Naive thymus-derived CD4-positive, alpha-beta T cell (primary cell): ENCODE data around the gene SLC6A12. TPM values are rescaled to one million over a fixed set of nuclear protein-coding genes. Genes with fewer than 3 reads are reported as not detected.

ENCODE experiments used
- ATAC-seq: fragments of 150-1000 bp; cut with Tn5 transposase; 2 replicates; pipeline ENCODE4 v1.10.0; 2021; ENCODE audit warnings: mild to moderate bottlenecking, moderate library complexity
- CTCF ChIA-PET: fragments of 350-600 bp; sonication (Branson Sonifier 250); formaldehyde crosslinking; loops from one replicate; lab custom pipeline; 2021; ENCODE audit warnings: antibody characterized with exemption; lab: Charles Lee
- POLR2A ChIA-PET: fragments of 350-600 bp; sonication (Branson Sonifier 250); formaldehyde crosslinking; loops from one replicate; lab custom pipeline; 2021; ENCODE audit warnings: antibody characterized with exemption, inconsistent platforms; lab: Charles Lee
- DNase-seq, 9 donors: peaks; one replicate each; pipeline versions ENCODE4 v3.0.0 to v3.0.0-alpha.2; 2020 to 2022; ENCODE audit warnings: mixed read lengths in 1 of 9
- H3K27ac ChIP-seq: one replicate; pipeline ENCODE4 v1.7.0; 2013; ENCODE audit warnings: mild to moderate bottlenecking, low read depth, low read length, moderate library complexity
- H3K27me3 ChIP-seq, 2 donors: one replicate each; pipeline ENCODE4 v1.7.0; 2013; ENCODE audit warnings: low read length in 2 of 2, mild to moderate bottlenecking in 2 of 2, moderate library complexity in 2 of 2; ENCODE audit not compliant: control insufficient read depth in 2 of 2, insufficient read depth in 2 of 2
- H3K36me3 ChIP-seq, 3 experiments: 1 replicate in 2 of 3; 2 replicates in 1 of 3; pipeline ENCODE4 v1.7.0; 2013; ENCODE audit warnings: low read length in 3 of 3, mild to moderate bottlenecking in 3 of 3, moderate library complexity in 1 of 3; ENCODE audit not compliant: insufficient read depth in 3 of 3, control insufficient read depth in 2 of 3
- H3K4me1 ChIP-seq, 2 donors: one replicate each; pipeline ENCODE4 v1.7.0; 2013; ENCODE audit warnings: low read length in 2 of 2, mild to moderate bottlenecking in 2 of 2, moderate library complexity in 1 of 2; ENCODE audit not compliant: control insufficient read depth in 2 of 2, insufficient read depth in 2 of 2
- H3K4me3 ChIP-seq: 2 replicates; pipeline ENCODE4 v1.7.0; 2013; ENCODE audit warnings: mild to moderate bottlenecking, low read length
- H3K9me3 ChIP-seq, 3 experiments: 1 replicate in 2 of 3; 2 replicates in 1 of 3; pipeline ENCODE4 v1.7.0; 2013; ENCODE audit warnings: low read length in 3 of 3; ENCODE audit not compliant: control insufficient read depth in 2 of 3
- H3K27ac Mint-ChIP-seq, 9 donors: one replicate each; pipeline ENCODE4 v1.8.0; 2020 to 2022; ENCODE audit warnings: mixed read lengths in 9 of 9, mild to moderate bottlenecking in 8 of 9, moderate library complexity in 5 of 9, inconsistent platforms in 2 of 9
- H3K27me3 Mint-ChIP-seq, 5 donors: one replicate each; pipeline ENCODE4 v1.8.0; 2021 to 2022; ENCODE audit warnings: mixed read lengths in 5 of 5, mild to moderate bottlenecking in 1 of 5
- H3K36me3 Mint-ChIP-seq, 5 donors: one replicate each; pipeline ENCODE4 v1.8.0; 2020 to 2022; ENCODE audit warnings: mixed read lengths in 5 of 5, mild to moderate bottlenecking in 3 of 5, inconsistent platforms in 1 of 5
- H3K4me1 Mint-ChIP-seq, 7 donors: one replicate each; pipeline ENCODE4 v1.8.0; 2020 to 2022; ENCODE audit warnings: mixed read lengths in 7 of 7, mild to moderate bottlenecking in 3 of 7, inconsistent platforms in 1 of 7
- H3K4me3 Mint-ChIP-seq, 10 donors: one replicate each; pipeline ENCODE4 v1.8.0; 2020 to 2022; ENCODE audit warnings: mild to moderate bottlenecking in 10 of 10, mixed read lengths in 10 of 10, moderate library complexity in 6 of 10, inconsistent platforms in 2 of 10
- H3K9me3 Mint-ChIP-seq, 11 donors: one replicate each; pipeline ENCODE4 v1.8.0; 2020 to 2022; ENCODE audit warnings: mixed read lengths in 11 of 11, mild to moderate bottlenecking in 4 of 11, inconsistent platforms in 1 of 11, moderate library complexity in 1 of 11
- intact Hi-C, 2 donors: fragments of 100-400 bp; cut with micrococcal nuclease; formaldehyde crosslinking; loops; one replicate each; pipeline ENCODE4 v1.15.1; 2023
- polyA plus RNA-seq, 2 donors: library from polyadenylated mRNA; unstranded; fragments of 300-500 nt; fragmentation: Illumina TruSeq; gene quantifications; one replicate each; pipeline ENCODE4 v1.2.3, GENCODE V29; 2021
- total RNA-seq, 6 experiments: library from RNA in 5 of 6; stranded (reverse) in 5 of 6; gene quantifications; 1 replicate in 5 of 6; 2 replicates in 1 of 6; pipeline ENCODE4 v1.2.3 and lab custom pipeline; 2021 to 2026

Gene SLC6A12
- total and polyA plus RNA-seq, 7 experiments from 2014 or later, result 0.30 to 4.2 TPM; not detected in 5

DNA sequence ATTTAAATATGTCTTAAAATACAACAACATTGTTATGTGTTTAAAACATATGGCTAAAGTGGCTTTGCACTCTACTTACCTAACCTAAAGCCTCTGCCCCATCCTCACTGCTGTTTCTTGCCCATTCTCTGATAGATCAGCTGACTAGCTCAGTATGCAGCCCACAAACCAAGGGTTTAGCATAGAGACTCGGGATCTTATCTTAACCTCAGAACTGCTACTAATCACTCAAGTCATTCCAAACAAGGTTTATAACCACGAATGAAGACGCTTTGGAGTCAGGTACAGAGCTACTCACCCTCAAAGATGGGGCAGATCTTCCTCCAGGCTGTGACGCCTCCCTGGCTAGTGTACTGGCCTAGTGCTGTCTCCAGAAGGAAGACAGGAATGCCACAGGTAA, 29.4 kb upstream of the SLC6A12 start:
- H3K9me3 Mint-ChIP-seq, result peaks cover 3 to 35% (median 16%) of the 10 kb centered on the region in 11 donors
- ATAC-seq, result no peak
- peaks cover 2 to 39% (median 31%) of the 10 kb centered on the region in 5 donors for H3K27me3 Mint-ChIP-seq
- Histone ChIP-seq H3K27ac (no peak overlapping the region), H3K27me3 (no peaks in the 10 kb centered on the region), H3K4me1 (no peaks in the 10 kb centered on the region), H3K36me3 (no peaks in the 10 kb centered on the region), H3K4me3 (no peak overlapping the region), H3K9me3 (peaks cover 0 to 12% (median 0%) of the 10 kb centered on the region in 3 experiments)
- H3K36me3 Mint-ChIP-seq, result peaks cover 0 to 11% (median 3%) of the 10 kb centered on the region in 5 donors
- H3K4me1 Mint-ChIP-seq, result no peaks in the 10 kb centered on the region
- no peak overlapping the region for H3K27ac Mint-ChIP-seq
- no peak overlapping the region for H3K4me3 Mint-ChIP-seq
- no peak for DNase-seq
- ChIA-PET CTCF (no interaction called here), POLR2A (no interaction called here)
- intact Hi-C loops, result no loop called here

DNA sequence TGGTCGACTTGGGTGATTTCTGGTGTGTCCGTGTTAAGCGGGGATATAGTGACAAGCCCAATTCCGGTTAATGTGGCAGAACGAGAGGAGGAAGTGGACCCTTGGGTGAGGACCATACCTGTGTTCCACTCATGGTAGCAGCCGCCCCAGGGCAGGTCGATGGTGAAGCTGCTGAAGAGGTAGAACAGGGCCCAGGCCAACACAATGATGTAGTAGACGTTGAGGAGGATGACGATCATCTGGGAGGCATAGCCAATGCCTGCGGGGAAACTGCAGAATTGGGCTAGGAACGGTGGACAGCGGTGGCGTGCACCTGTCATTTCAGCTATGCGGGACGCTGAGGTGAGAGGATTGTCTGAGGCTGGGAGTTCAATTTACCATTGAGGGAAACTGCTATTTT, 28.5 kb upstream of the SLC6A12 start:
- H3K4me1 Mint-ChIP-seq, result no peaks in the 10 kb centered on the region
- DNase-seq (no peak), ATAC-seq (no peak)

DNA sequence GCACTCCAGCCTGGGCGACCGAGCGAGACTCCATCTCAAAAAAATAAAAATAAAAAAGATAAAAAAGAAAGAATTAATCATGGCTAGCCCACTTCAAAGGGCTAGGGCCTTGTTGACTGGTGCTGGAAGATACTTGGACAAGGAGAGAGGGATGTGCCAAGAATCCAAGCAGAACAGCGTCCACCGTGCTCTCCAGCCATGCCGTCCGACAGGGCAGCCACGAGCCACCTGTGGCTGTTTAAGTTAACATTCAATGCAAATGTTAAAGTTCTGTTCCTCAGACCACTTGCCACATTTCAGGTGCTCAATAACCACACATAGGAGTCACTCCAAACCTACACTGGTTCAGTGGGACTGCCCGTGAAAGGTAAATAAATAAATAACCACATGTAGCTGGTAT, 27.3 kb upstream of the SLC6A12 start:
- CTCF ChIA-PET, result no interaction called here
- H3K27me3 Mint-ChIP-seq, result peaks cover 0 to 34% (median 25%) of the 10 kb centered on the region in 5 donors
- ATAC-seq, result no peak

More for the DNA sequence above, 28.5 kb upstream of the SLC6A12 start:
- Mint-ChIP-seq H3K9me3 (peaks cover 3 to 35% (median 11%) of the 10 kb centered on the region in 11 donors), H3K36me3 (peaks cover 0 to 7% (median 3%) of the 10 kb centered on the region in 5 donors), H3K27ac (no peak overlapping the region), H3K27me3 (peaks cover 0 to 34% (median 29%) of the 10 kb centered on the region in 5 donors), H3K4me3 (no peak overlapping the region)
- no peak overlapping the region for H3K4me3 ChIP-seq
- H3K9me3 ChIP-seq, result peaks cover 0 to 8% (median 0%) of the 10 kb centered on the region in 3 experiments
- intact Hi-C loops, result no loop called here
- H3K4me1 ChIP-seq, result no peaks in the 10 kb centered on the region
- H3K27me3 ChIP-seq, result no peaks in the 10 kb centered on the region
- H3K27ac ChIP-seq, result no peak overlapping the region
- ChIA-PET CTCF (no interaction called here), POLR2A (no interaction called here)
- no peaks in the 10 kb centered on the region for H3K36me3 ChIP-seq

DNA sequence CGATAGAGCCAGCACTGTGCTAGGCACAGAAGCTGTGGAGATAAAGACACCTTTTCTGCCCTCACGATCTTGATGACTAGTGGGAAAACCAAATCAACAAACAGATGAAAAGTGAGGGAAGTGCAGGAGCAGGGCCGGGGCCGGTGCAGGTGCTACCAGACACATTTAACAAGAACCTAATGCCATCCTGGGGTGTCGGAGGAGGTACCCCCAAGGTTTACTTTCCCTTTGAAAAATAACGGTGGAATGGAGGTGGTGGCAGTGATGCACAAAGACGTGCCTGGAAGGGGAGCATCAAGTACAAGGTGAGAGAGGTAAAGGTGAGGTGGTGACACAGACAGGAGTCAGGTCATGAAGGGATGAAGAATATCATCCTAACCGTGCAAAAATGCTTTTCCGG, 26.6 kb upstream of the SLC6A12 start:
- ATAC-seq (no peak), DNase-seq (no peak)
- Histone ChIP-seq H3K36me3 (no peaks in the 10 kb centered on the region), H3K4me3 (no peak overlapping the region), H3K27ac (no peak overlapping the region), H3K9me3 (peaks cover 0 to 12% (median 0%) of the 10 kb centered on the region in 3 experiments), H3K4me1 (no peaks in the 10 kb centered on the region), H3K27me3 (no peaks in the 10 kb centered on the region)
- ChIA-PET POLR2A (no interaction called here), CTCF (no interaction called here)
- intact Hi-C loops, result no loop called here
- H3K36me3 Mint-ChIP-seq, result peaks cover 0 to 13% (median 8%) of the 10 kb centered on the region in 5 donors
- H3K27me3 Mint-ChIP-seq, result peaks cover 0 to 34% (median 25%) of the 10 kb centered on the region in 5 donors
- H3K27ac Mint-ChIP-seq, result no peak overlapping the region
- no peak overlapping the region for H3K4me3 Mint-ChIP-seq
- H3K4me1 Mint-ChIP-seq, result no peaks in the 10 kb centered on the region
- peaks cover 4 to 33% (median 14%) of the 10 kb centered on the region in 11 donors for H3K9me3 Mint-ChIP-seq

More for the DNA sequence above, 27.3 kb upstream of the SLC6A12 start:
- no peaks in the 10 kb centered on the region for H3K4me1 Mint-ChIP-seq
- no peaks in the 10 kb centered on the region for H3K27me3 ChIP-seq
- no peaks in the 10 kb centered on the region for H3K4me1 ChIP-seq
- H3K36me3 Mint-ChIP-seq, result peaks cover 0 to 10% (median 7%) of the 10 kb centered on the region in 5 donors
- peaks cover 0 to 8% (median 0%) of the 10 kb centered on the region in 3 experiments for H3K9me3 ChIP-seq
- intact Hi-C loops, result no loop called here
- no peaks in the 10 kb centered on the region for H3K36me3 ChIP-seq
- POLR2A ChIA-PET, result no interaction called here
- no peak overlapping the region for H3K4me3 Mint-ChIP-seq
- no peak overlapping the region for H3K27ac Mint-ChIP-seq
- peaks cover 3 to 27% (median 9%) of the 10 kb centered on the region in 11 donors for H3K9me3 Mint-ChIP-seq
- no peak for DNase-seq
- H3K4me3 ChIP-seq, result no peak overlapping the region
- H3K27ac ChIP-seq, result no peak overlapping the region

DNA sequence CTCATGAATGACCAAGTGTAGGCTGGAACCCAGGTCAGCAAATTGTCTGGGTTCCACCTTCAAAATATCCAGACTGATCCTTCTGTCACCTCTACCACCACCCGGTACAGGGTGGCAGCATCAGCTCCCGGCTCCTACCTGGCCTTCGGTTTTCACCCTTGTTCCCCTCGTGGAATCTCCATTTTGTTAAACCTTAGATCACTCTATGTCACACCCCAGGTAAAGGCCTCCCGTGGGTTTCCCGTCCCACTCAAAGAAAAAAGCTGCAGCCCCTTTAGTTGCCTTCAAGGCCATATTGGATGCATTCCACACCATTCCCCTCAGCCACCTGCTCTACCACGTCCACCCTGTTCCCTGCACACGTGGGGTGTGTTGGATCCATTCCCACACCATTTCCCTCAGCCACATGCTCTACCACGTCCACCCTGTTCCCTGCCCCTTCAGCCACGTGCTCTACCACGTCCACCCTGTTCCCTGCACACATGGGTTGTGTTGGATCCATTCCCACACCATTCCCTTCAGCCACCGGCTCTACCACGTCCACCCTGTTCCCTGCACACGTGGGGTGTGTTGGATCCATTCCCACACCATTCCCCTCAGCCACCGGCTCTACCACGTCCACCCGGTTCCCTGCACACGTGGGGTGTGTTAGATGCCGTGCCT, 24.9 kb upstream of the SLC6A12 start:
- peaks cover 0 to 13% (median 5%) of the 10 kb centered on the region in 5 donors for H3K36me3 Mint-ChIP-seq
- Histone ChIP-seq H3K4me1 (no peaks in the 10 kb centered on the region), H3K4me3 (no peak overlapping the region), H3K27me3 (no peaks in the 10 kb centered on the region), H3K27ac (no peak overlapping the region), H3K36me3 (no peaks in the 10 kb centered on the region), H3K9me3 (peaks cover 0 to 17% (median 0%) of the 10 kb centered on the region in 3 experiments)
- ATAC-seq, result no peak
- H3K27ac Mint-ChIP-seq, result peak overlapping the region in 1 of 9 donors; percentile 1
- ChIA-PET POLR2A (no interaction called here), CTCF (no interaction called here)
- peaks cover 0 to 1% (median 0%) of the 10 kb centered on the region in 7 donors for H3K4me1 Mint-ChIP-seq
- H3K27me3 Mint-ChIP-seq, result peaks cover 0 to 30% (median 22%) of the 10 kb centered on the region in 5 donors
- H3K4me3 Mint-ChIP-seq, result peak overlapping the region in 1 of 10 donors; percentile 33
- no peak for DNase-seq
- intact Hi-C loops, result no loop called here
- peaks cover 0 to 35% (median 13%) of the 10 kb centered on the region in 11 donors for H3K9me3 Mint-ChIP-seq

DNA sequence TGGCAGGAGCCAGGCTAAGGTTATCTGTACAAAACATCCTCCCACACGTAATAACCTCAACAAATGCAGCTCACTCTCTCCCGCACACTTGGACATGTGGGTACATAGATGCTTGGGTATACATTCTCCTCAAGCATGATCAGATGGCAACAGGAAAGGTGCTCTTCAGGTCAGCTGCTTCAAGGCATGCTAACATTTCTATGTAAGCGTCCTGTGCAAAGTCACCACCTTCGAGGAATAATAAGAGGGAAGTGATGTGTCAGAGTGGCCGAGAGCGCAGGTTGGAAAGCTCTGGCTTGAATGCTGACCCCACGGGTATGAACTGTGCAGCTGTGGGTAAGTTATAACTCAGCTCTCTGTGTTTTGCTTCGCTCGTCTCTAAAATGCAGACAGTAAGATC, 24.2 kb upstream of the SLC6A12 start:
- CTCF ChIA-PET, result no interaction called here
- Histone ChIP-seq H3K4me3 (no peak overlapping the region), H3K9me3 (peaks cover 0 to 17% (median 0%) of the 10 kb centered on the region in 3 experiments), H3K27me3 (no peaks in the 10 kb centered on the region), H3K4me1 (no peaks in the 10 kb centered on the region), H3K36me3 (no peaks in the 10 kb centered on the region), H3K27ac (no peak overlapping the region)
- H3K4me3 Mint-ChIP-seq, result no peak overlapping the region
- POLR2A ChIA-PET, result no interaction called here
- DNase-seq (no peak), ATAC-seq (no peak)
- peaks cover 0 to 1% (median 0%) of the 10 kb centered on the region in 7 donors for H3K4me1 Mint-ChIP-seq
- intact Hi-C loops, result no loop called here
- no peak overlapping the region for H3K27ac Mint-ChIP-seq
- peaks cover 0 to 13% (median 4%) of the 10 kb centered on the region in 5 donors for H3K36me3 Mint-ChIP-seq
- H3K9me3 Mint-ChIP-seq, result peaks cover 0 to 34% (median 13%) of the 10 kb centered on the region in 11 donors
- peaks cover 0 to 30% (median 17%) of the 10 kb centered on the region in 5 donors for H3K27me3 Mint-ChIP-seq
